WI38 (cell line): ENCODE data around the gene JAK3.

Experiments used
- H3K4me3 ChIP-seq: 2 replicates; pipeline ENCODE4 v1.5.1; 2011; ENCODE audit warnings: low read depth, mild to moderate bottlenecking, control low read depth, low read length
- TF ChIP-seq, protein P1 (sequence below): IDR thresholded peaks from 2 replicates; pipeline ENCODE4 v1.5.1; 2012; ENCODE audit warnings: low read depth, mild to moderate bottlenecking, control low read depth, low read length

The JAK3 gene

DNA sequence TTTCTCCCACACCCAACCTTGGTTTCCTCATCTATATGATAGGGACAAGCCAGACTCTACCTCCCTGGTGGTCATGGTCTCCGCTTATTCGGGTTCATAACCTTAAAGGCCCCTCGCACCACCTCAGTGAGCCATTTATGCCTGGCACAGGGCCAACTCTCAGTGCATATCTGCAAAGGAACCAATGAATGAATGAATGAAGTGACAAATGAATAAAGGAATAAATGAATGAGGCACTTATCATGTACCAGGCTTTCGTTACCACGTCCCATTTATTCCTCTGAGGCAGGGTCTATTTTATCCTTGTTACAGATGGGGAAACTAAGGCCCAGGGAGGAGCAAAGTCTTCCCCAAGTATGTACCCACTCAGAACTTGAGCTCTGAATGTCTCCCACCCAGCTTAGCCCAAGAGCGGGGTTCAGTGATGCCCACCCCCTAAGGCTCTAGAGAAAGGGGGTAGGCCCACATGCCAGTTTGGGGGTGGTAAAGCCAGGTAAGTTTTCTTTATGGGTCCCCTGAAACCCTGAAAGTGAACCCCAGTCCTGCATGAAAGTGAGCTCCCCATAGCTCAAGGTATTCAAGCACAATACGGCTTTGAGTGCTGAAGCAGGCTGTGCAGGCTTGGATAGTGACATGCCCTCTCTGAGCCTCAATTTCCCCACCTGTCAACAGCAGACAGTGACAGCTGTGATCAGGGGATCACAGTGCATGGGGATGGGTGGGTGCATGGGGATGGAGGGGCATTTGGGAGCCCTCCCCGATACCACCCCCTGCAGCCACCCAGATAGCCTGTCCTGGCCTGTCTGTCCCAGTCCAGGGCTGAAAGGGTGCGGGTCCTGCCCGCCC, 23.5 kb upstream of the JAK3 start:
- TF ChIP-seq, protein P1, sequence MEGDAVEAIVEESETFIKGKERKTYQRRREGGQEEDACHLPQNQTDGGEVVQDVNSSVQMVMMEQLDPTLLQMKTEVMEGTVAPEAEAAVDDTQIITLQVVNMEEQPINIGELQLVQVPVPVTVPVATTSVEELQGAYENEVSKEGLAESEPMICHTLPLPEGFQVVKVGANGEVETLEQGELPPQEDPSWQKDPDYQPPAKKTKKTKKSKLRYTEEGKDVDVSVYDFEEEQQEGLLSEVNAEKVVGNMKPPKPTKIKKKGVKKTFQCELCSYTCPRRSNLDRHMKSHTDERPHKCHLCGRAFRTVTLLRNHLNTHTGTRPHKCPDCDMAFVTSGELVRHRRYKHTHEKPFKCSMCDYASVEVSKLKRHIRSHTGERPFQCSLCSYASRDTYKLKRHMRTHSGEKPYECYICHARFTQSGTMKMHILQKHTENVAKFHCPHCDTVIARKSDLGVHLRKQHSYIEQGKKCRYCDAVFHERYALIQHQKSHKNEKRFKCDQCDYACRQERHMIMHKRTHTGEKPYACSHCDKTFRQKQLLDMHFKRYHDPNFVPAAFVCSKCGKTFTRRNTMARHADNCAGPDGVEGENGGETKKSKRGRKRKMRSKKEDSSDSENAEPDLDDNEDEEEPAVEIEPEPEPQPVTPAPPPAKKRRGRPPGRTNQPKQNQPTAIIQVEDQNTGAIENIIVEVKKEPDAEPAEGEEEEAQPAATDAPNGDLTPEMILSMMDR, result no peak
- H3K4me3 ChIP-seq, result no peak overlapping the region

GRCh38 chr19:17869114-17869608, 21.4 kb upstream of the JAK3 start:
- H3K4me3 ChIP-seq, result no peak overlapping the region
- TF ChIP-seq, protein P1, result no peak

DNA sequence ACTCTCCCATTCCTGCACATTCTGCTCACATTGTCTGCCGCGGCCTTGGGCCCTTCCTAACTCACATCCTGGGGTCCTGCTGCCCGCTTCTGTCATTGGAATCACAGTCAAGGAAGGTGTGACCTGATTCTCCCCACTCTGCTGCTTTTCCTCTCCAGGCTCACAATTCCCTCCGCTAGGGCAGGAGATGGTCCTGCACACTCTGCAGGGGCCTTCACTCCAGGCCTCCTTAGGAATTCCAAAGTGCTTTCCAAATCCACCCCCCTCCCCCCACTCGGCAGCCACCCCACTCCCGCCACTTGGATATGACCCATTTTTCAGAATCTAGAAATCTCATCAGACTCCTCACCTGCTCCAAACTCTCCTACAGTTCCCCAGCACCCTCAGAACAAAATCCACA, 20.9 kb upstream of the JAK3 start:
- no peak overlapping the region for H3K4me3 ChIP-seq
- TF ChIP-seq, protein P1, result no peak

- TF ChIP-seq, protein P1, result no peak
- H3K4me3 ChIP-seq, result no peak overlapping the region
Observed at GRCh38 chr19:17866964-17867486, 19.2 kb upstream of the JAK3 start.

GRCh38 chr19:17866312-17866963, 18.7 kb upstream of the JAK3 start:
- TF ChIP-seq, protein P1, result no peak
- H3K4me3 ChIP-seq, result no peak overlapping the region

DNA sequence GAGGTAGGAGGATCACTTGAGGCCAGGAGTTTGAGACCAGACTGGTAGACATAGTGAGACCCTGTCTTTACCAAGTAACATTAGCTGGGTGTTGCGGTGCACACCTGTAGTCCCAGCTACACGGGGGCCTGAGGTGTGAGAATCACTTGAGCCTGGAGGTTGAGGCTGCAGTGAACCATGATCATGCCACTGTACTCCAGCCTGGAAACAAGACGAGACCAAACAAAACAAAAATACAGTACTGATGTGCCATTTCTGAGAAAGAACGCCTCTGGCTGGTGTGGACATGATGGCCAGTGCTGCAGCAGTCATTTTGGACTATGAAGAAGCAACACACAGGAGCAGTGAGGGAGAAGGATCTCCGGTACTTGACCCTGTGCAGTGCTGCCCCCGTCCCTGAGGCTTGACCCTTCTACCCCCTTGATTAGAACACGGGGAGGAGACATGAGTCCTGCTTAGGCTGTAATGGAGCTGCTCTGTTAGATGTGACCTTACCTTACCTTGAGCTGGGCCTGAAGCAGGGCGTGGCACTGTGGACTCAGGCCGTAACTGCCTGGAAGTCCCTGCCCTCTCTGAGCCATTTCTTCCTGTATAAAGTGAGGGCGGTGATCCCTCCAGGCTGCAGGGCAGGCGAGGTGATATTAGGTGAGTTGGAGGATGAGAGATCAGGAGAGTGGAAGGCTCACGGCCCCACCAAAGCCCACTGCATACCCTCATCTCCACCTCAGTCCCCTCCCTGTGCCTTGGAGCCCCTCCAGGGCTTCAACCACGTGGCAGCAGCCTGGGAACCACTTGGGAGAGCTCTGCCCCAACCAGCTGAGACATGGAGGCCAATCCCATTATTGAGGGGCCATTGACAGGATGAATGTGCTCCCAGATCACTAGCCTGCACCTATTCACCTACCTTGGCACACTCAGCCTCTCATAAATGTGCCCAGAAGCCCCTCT, 17.9 kb upstream of the JAK3 start:
- no peak overlapping the region for H3K4me3 ChIP-seq
- TF ChIP-seq, protein P1, result no peak
